ENCODE measurements around the gene NCKAP1.
"Not testable (repeated sequence)": the region's sequence is repeated elsewhere in the genome, so short reads cannot be mapped to it uniquely, and the experiment has no call there.

NCKAP1 gene, protein sequence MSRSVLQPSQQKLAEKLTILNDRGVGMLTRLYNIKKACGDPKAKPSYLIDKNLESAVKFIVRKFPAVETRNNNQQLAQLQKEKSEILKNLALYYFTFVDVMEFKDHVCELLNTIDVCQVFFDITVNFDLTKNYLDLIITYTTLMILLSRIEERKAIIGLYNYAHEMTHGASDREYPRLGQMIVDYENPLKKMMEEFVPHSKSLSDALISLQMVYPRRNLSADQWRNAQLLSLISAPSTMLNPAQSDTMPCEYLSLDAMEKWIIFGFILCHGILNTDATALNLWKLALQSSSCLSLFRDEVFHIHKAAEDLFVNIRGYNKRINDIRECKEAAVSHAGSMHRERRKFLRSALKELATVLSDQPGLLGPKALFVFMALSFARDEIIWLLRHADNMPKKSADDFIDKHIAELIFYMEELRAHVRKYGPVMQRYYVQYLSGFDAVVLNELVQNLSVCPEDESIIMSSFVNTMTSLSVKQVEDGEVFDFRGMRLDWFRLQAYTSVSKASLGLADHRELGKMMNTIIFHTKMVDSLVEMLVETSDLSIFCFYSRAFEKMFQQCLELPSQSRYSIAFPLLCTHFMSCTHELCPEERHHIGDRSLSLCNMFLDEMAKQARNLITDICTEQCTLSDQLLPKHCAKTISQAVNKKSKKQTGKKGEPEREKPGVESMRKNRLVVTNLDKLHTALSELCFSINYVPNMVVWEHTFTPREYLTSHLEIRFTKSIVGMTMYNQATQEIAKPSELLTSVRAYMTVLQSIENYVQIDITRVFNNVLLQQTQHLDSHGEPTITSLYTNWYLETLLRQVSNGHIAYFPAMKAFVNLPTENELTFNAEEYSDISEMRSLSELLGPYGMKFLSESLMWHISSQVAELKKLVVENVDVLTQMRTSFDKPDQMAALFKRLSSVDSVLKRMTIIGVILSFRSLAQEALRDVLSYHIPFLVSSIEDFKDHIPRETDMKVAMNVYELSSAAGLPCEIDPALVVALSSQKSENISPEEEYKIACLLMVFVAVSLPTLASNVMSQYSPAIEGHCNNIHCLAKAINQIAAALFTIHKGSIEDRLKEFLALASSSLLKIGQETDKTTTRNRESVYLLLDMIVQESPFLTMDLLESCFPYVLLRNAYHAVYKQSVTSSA

DNA sequence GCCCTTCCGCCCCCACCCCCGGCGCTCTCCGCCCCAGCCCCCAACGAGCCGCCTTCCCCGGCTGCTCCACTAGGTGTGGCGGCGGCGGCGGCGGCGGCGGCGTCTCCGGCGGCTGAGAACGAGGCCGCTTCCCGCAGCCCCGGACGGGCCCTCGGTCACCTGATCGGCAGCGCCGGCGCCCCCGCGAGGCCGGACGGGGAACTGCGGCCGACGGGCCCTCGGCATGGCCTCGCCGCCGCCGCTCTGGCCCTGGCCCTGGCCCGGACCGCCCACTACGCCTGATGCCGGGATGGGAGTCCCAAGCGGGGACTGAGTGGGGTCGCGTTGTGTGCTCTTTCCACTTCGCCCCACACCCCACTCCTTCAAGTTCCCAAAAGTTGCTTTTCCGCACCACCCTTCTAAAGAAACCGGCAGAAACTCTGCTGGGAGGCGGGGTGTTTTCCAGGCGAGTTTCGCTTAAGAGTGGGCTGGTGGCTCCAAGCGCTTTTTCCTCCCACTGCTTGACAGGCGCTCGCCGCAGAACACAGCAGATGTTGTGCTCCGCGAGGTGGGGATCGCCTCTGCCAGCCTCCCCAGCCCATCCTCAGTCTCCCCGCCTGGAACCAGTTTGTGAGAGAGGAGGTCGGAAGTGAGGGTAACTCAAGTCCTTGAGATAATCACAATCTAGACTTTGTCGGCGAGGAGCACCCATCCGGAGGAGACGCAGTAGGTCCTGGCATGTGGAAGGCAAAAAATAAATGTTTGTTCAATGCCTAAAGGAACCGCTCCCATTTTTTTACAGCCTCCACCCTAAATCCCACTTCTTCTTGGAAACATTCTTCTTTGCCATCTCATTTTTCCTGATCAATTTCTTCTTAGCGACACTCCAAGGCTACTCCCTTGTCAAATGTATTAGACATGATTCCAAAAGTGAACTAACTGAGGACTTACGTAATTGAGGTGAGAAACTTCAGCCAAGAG, at the start of gene NCKAP1:
NCKAP1 (minus strand) TSS at position 117 of the 960 bp plus-strand sequence. CDS start 358 bp downstream, outside the sequence.
- in situ Hi-C loops (cut with MboI; ENCODE audit: low sequenced_read_pairs), result no loop called here

DNA sequence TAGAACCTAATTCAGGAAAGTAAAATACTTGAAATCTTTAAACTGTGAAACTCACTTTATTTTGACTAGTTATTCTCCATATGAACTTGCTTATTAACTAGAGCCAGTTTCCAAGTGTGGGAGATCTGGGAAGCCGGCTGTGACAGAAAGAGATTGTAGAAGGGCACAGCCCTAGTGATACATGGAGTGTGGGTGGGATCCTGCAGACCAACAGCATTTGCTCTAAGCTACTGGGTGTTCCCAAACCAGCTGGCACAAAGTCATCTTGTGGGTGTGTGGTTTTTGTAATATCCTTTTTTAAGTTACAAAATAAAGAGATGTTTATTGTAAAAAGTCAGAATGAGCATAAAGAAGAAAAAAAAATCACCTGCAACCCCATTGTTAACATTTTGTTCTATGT, 43.7 kb upstream of the NCKAP1 start:
- in situ Hi-C loops (cut with MboI; ENCODE audit: low sequenced_read_pairs), result no loop called here

DNA sequence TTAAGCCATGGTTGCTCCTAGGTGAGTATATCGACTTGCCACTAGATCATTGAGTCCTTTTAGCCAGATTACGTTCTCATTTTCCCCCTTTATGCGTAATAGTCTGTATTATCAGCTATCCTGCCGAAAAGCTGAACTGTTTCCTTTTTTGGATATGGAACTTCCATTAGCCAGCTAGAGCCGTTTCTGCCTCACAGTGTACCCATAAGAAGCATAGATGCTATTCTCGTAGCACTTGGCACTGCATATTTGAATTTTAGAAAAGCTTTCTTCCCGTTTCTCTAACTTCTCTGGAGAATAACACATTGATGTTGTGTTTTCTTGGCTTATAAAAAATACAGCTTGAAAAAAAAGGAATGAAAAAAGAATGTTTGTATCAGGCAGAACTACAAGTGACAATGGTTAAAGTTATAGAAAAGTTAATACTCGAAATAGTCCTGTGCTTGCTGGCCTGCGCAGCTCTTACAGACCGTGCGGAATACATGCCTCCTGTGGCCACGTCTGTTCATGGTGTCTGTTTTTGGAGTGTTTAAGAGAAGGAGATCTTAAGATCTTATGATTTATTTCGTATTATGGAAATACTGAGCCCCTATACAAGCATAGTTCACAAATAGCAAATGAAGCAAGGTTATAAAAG, 41.0 kb upstream of the NCKAP1 start:
- in situ Hi-C loops (cut with MboI; ENCODE audit: low sequenced_read_pairs), result no loop called here

DNA sequence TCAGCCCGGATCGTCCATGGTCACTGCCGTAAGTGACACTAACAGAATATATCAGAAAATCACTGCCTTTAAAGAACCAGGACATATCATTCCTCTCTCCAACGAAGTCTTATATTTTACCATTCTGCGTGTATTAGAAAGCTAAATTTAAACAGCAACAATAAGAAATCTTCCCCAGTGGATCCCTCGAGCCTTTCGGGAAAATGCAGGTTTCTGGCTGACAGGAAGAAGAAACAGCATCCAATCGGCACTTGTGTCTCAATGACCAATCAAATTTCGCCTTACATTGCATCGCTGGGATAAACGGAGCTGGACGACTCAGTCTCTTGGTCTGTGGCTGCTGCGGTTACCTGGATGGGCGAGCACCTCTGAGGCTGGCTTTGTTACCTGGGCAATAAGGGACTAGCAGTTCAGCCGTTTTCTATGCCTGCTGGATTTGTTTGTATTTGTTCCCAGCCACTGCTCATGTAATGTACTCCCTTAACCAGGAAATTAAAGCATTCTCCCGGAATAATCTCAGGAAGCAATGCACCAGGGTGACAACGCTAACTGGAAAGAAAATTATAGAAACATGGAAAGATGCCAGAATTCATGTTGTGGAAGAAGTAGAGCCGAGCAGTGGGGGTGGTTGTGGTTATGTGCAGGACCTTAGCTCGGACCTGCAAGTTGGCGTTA, 40.3 kb upstream of the NCKAP1 start, which contains the start of gene DUSP19:
DUSP19 (plus strand) TSS at position 284 of the 675 bp plus-strand sequence; CDS start at position 471, 187 bp downstream.
- in situ Hi-C loops (cut with MboI; ENCODE audit: low sequenced_read_pairs), result no loop called here

DNA sequence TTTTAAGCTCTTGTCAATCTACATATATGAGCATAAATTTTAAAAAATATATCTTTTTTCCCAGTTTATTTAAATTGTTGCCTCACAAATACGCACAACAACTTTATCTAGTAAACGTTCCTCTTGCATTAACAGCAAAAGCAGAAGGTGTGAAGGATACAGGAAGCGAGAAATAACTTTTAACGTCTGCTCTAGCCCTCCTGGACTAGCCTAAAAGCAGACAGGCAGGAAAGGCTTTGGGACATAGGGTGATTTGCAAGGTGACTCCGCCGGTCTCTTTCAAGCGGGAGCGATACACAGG, 39.9 kb upstream of the NCKAP1 start:
- in situ Hi-C loops (cut with MboI; ENCODE audit: low sequenced_read_pairs), result no loop called here

DNA sequence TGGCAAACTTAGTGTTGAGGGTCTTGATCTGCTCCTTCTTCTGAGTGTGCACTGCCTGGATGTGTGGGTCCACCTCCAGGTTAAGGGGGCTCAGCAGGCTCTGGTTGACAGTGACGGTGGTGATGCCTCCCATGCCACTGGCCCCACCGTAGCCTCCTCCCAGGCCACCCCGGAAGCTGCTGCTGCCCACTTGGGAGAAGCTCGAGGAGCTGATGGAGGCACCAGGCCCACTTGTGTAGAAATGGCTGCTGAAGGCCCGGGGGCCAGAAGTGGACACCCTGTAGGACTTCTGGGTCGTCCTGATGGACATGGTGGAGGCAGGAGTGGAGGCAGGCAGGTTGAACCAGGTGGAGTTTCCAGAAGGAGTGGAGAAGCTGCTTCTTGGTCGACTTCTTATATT, 33.9 kb upstream of the NCKAP1 start:
- in situ Hi-C loops (cut with MboI; ENCODE audit: low sequenced_read_pairs), result no loop called here

DNA sequence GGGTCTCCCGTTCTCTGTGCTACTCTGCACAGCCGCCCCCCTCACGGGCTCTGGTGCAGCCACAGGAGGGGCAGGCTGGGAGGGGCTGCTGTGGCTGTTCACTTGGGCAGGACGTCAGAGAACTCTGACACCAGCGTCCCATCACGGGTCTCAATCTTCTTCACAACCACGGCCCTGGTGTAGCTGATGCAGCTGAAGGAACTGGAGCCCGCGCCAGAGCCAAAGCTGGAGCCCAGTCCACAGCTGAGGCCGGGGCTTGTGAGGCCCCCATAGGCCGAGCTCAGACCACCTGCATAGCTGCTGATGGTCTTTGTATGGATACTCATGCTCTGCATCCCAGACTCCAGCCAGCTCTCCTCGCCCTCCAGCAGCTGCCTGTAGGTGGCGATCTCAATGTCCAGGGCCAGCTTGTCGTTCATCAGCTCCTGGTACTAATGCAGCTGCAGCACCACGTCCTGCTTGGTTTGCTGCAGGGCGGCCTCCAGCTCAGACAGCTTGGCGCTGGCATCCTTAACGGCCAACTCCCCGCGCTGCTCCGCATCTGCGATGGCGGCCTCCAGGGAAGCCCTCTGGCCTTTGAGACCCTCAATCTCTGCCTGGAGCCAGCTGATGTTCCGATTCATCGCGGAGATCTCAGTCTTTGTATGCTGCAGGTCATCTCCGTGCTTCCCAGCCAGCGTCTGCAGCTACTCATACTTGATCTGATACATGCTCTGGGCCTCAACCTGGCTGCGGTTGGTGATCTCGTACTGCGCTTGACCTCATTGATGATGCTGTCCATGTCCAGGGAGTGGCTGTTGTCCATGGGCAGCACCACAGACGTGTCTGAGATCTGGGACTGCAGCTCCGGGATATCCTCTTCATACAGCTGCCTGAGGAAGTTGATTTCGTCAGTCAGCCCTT, 32.9 kb upstream of the NCKAP1 start:
- in situ Hi-C loops (cut with MboI; ENCODE audit: low sequenced_read_pairs), result no loop called here

DNA sequence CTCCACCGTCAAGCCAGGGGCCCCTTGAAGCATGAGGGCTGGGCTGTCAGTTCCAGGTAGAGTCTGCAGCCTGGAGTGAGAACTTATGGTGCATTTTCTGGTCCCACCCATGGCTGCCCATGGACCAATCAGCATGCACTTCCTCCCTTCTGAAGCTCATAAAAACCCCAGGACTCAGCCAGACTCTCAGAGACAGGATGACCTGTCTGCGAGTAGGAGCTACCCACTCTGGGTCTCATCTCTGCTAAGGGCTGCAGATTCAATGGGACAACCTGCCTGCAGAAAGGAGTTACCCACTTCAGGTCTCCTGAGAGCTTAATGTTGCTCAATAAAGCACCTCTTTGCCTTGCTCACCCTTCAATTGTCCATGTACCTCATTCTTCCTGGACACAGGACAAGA, 30.9 kb upstream of the NCKAP1 start:
- in situ Hi-C loops (cut with MboI; ENCODE audit: low sequenced_read_pairs), result no loop called here

DNA sequence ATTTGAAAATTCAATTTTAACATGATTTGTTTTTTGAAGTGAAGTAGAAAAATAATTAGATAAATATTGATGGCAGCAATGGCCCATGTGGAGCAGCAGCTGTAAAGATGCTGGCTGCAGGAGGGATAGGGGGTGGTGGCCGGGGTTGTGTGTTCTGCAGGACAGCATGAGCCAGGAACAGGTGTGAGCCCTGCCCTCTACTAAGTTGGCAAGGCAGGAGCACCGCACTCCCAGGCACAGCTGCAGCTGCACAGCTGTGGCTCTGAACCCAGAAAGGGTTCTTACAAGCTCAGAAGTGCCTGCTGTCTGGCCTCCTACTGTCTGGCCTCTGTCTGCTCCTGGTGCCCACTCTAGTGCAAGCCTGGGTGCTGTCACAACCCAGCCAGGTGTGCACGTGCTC, 30.3 kb upstream of the NCKAP1 start:
- in situ Hi-C loops (cut with MboI; ENCODE audit: low sequenced_read_pairs), result no loop called here

DNA sequence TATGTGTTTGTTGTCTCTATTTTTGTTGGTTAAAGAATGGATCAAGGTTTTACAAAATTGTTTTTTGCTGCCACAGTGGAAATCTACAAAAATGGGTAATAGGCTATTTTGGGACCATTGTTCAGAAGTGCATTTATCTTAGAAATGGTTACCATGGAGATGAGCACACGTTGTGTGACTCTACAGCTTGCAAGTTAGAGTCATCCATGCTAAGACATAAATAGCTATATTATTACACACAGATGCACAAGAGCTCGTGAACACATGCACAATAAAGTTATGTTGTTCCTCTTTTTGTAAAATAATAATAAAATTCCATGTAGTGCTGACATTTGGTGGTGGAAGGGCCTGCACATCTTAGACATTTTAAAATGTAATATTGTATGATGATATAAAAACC, 24.8 kb upstream of the NCKAP1 start:
- in situ Hi-C loops (cut with MboI; ENCODE audit: low sequenced_read_pairs), result no loop called here

DNA sequence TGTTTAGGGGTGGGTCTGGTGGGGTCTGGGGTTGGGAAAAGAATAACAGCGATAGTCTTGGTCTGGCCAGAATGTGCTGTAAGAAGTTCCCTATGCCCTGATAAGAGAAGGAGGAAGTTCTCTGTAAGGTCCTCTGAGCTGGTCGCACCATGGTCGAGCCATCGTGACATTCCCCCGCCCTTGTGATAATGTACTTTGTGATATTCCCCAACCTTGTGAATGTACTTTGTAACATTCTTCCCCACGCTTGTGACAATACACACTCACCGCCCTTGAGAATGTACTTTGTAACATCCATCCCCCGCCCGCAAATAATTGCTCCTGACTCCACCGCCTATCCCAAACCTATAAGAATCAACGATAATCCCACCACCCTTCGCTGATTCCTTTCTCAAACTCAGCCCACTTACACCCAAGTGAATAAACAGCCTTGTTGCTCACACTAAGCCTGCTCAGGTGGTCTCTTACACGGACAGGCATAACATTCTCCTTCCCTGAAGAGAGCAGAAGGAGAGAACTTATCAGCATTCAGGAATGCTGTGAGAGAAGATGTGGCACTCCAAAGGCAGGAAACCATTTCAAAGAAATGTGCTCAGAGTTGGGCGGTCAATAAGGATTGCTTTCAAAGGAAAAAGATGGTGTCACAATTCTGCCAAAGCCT, 22.4 kb upstream of the NCKAP1 start:
- in situ Hi-C loops (cut with MboI; ENCODE audit: low sequenced_read_pairs), result no loop called here

DNA sequence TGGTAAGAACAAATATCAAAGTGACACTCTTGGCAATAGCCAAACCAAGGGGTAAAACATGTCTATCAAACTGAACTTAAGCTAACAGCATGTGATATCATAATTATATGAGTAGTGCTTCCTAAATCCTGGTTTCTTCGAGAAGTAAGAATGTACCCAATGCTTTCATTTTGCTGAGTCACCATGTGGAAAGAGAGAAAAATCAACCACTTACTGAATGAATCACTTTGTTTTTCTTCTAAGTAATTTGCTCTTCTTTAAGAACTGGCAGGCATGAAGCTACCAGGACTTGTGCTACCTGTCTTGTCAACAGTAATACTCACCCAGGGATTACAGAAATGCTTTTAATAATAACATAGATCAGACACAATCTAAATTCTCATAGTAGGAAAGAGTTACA, 21.3 kb upstream of the NCKAP1 start:
- in situ Hi-C loops (cut with MboI; ENCODE audit: low sequenced_read_pairs), result no loop called here

DNA sequence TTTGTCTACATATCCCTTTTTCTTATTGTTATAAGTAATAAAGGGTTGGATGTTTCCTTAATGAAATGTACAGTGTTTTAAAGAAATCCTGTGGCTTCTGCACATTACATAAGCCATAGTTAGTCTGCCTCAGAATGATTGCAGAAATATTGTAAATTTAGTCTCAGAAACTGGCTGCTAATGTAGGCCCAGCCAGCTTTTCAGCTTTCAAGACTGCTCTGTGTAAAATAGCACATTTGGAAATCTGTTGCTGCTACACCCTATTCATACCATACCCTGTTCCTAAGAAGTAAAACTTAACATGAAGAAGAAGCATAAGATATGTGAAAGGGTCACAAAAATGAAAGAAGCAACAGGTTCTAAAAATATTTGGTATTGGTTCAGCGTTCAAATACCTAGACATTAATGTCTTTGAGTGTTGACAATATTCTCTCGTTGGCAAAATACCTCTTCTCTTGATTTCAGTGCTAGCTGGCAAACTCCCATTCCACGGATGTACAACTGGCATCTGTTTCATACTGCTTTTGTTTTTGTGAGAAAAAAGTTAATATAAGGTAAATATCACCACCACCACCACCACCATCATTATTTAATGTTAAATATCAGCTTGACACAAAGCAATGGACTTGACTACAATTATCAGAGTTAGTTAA, 19.2 kb upstream of the NCKAP1 start:
- in situ Hi-C loops (cut with MboI; ENCODE audit: low sequenced_read_pairs), result no loop called here

DNA sequence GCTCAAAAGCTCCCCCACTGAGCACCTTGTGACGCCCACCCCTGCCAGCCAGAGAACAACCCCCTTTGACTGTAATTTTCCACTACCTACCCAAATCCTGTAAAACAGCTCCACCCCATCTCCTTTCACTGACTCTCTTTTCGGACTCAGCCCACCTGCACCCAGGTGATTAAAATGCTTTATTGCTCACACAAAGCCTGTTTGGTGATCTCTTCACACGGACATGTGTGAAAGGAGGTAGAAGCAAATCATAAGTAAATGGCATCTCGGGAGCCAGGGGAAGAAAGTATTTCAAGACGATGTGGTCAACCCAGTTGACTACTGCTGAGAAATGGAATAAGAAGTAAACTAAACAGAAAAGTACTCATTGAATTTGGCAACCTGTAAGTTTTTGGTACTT, 11.2 kb upstream of the NCKAP1 start:
- in situ Hi-C loops (cut with MboI; ENCODE audit: low sequenced_read_pairs), result no loop called here

DNA sequence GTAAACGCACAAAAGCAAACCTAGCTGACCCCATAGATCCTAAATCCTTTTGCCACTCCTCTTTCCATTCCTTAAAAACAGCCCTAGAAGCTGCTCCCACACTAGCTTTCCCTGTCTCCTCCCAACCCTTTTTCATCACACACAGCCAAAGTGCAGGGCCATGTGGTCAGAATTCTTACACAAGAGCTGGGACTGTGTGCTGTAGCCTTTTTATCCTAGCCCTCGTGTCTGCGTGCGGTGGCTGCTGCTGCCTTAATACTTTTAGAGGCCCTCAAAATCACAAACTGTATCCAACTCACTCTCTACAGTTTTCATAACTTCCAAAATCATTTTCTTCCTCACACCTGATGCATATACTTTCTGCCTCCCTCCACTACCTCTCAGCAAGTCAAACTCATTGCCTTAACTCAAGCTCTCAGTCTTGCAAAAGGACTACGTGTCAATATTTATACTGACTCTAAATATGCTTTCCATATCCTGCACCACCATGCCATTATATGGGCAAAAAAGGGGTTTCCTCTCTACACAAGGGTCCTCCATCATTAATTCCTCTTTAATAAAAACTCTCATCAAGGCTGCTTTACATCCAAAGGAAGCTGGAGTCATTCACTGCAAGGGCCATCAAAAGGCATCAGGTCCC, 9.3 kb upstream of the NCKAP1 start:
- in situ Hi-C loops (cut with MboI; ENCODE audit: low sequenced_read_pairs), result not testable (repeated sequence)

DNA sequence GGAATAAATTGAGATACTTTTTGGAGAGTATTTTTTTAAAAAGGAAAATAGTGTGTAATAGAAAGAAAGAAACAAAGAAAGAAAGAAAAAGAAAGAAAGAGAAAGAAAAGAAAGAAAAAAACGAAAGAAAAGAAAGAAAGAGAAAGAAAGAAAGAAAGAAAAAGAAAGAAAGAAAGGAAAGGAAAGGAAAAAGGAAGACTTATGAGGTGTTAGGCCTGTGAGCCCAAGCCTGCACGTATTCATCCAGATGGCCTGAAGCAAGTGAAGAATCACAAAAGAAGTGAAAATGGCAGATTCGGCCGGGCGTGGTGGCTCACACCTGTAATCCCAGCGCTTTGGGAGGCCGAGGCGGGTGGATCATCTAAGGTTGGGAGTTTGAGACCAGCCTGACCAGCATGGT, 5.3 kb upstream of the NCKAP1 start:
- in situ Hi-C loops (cut with MboI; ENCODE audit: low sequenced_read_pairs), result not testable (repeated sequence)

DNA sequence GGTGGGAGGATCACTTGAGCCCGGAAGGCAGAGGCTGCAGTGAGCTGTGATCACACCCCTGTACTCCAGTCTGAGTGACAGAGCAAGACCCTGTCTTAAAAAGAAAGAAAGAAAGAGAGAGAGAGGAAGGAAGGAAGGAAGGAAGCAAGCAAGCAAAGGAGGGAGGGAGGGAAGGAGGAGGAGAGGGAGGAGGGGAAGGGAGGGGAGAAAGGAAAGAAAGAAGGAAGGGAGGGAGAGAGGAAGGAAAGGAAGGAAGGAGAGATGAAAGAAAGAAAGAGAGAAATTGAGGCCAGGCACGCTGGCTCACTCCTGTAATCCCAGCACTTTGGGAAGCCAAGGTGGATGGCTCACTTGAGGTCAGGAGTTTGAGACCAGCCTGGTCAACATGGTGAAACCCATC, 2.3 kb upstream of the NCKAP1 start:
- in situ Hi-C loops (cut with MboI; ENCODE audit: low sequenced_read_pairs), result no loop called here
